Measurements from ENCODE around the gene PLXNA4. TPM values are rescaled to one million over a fixed set of nuclear protein-coding genes. Genes with fewer than 3 reads are reported as not detected.

PLXNA4 gene
- total and polyA plus RNA-seq, 9 of the 15 experiments (the other 6 are each of a cell fraction or from before 2014, with no cell fraction given), result under 0.01 to 0.09 TPM; not detected in 7

GRCh38 chr7:132562690-132563089, 13.6 kb downstream of the PLXNA4 start (continued):
- TF ChIP-seq, protein P1, sequence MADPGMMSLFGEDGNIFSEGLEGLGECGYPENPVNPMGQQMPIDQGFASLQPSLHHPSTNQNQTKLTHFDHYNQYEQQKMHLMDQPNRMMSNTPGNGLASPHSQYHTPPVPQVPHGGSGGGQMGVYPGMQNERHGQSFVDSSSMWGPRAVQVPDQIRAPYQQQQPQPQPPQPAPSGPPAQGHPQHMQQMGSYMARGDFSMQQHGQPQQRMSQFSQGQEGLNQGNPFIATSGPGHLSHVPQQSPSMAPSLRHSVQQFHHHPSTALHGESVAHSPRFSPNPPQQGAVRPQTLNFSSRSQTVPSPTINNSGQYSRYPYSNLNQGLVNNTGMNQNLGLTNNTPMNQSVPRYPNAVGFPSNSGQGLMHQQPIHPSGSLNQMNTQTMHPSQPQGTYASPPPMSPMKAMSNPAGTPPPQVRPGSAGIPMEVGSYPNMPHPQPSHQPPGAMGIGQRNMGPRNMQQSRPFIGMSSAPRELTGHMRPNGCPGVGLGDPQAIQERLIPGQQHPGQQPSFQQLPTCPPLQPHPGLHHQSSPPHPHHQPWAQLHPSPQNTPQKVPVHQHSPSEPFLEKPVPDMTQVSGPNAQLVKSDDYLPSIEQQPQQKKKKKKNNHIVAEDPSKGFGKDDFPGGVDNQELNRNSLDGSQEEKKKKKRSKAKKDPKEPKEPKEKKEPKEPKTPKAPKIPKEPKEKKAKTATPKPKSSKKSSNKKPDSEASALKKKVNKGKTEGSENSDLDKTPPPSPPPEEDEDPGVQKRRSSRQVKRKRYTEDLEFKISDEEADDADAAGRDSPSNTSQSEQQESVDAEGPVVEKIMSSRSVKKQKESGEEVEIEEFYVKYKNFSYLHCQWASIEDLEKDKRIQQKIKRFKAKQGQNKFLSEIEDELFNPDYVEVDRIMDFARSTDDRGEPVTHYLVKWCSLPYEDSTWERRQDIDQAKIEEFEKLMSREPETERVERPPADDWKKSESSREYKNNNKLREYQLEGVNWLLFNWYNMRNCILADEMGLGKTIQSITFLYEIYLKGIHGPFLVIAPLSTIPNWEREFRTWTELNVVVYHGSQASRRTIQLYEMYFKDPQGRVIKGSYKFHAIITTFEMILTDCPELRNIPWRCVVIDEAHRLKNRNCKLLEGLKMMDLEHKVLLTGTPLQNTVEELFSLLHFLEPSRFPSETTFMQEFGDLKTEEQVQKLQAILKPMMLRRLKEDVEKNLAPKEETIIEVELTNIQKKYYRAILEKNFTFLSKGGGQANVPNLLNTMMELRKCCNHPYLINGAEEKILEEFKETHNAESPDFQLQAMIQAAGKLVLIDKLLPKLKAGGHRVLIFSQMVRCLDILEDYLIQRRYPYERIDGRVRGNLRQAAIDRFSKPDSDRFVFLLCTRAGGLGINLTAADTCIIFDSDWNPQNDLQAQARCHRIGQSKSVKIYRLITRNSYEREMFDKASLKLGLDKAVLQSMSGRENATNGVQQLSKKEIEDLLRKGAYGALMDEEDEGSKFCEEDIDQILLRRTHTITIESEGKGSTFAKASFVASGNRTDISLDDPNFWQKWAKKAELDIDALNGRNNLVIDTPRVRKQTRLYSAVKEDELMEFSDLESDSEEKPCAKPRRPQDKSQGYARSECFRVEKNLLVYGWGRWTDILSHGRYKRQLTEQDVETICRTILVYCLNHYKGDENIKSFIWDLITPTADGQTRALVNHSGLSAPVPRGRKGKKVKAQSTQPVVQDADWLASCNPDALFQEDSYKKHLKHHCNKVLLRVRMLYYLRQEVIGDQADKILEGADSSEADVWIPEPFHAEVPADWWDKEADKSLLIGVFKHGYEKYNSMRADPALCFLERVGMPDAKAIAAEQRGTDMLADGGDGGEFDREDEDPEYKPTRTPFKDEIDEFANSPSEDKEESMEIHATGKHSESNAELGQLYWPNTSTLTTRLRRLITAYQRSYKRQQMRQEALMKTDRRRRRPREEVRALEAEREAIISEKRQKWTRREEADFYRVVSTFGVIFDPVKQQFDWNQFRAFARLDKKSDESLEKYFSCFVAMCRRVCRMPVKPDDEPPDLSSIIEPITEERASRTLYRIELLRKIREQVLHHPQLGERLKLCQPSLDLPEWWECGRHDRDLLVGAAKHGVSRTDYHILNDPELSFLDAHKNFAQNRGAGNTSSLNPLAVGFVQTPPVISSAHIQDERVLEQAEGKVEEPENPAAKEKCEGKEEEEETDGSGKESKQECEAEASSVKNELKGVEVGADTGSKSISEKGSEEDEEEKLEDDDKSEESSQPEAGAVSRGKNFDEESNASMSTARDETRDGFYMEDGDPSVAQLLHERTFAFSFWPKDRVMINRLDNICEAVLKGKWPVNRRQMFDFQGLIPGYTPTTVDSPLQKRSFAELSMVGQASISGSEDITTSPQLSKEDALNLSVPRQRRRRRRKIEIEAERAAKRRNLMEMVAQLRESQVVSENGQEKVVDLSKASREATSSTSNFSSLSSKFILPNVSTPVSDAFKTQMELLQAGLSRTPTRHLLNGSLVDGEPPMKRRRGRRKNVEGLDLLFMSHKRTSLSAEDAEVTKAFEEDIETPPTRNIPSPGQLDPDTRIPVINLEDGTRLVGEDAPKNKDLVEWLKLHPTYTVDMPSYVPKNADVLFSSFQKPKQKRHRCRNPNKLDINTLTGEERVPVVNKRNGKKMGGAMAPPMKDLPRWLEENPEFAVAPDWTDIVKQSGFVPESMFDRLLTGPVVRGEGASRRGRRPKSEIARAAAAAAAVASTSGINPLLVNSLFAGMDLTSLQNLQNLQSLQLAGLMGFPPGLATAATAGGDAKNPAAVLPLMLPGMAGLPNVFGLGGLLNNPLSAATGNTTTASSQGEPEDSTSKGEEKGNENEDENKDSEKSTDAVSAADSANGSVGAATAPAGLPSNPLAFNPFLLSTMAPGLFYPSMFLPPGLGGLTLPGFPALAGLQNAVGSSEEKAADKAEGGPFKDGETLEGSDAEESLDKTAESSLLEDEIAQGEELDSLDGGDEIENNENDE (IDR thresholded peaks at IDR 0.05; ENCODE audit: low read depth, low read length), result no peak
